ENCODE results near the gene IRS1. TPM values are rescaled to one million over a fixed set of nuclear protein-coding genes. Genes with fewer than 3 reads are reported as not detected.

IRS1 gene
- total and polyA plus RNA-seq, 2 donors (not counting 1 experiment from before 2014, with no cell fraction given) = 14.3 to 29.1 TPM

GRCh38 chr2:226800941-226801784 is 1.5 kb upstream of the IRS1 start:
- TF ChIP-seq CTCF (conservative IDR thresholded peaks at IDR 0.05 in 1 of 2, IDR thresholded peaks at IDR 0.05 in 1 of 2; ENCODE audit: low read depth in 1 of 2, low read length in 2 of 2) (no peak), EZH2 (IDR thresholded peaks at IDR 0.05; ENCODE audit: low read length, missing control alignments) (no peak)
- Histone ChIP-seq H3K27ac (ENCODE audit: insufficient read depth, low read length) (peak overlapping the region; percentile 85), H3K4me2 (ENCODE audit: extremely low read depth, insufficient read depth, low read length) (peak overlapping the region; percentile 91), H3K4me3 (replicated peaks in 1 of 4; ENCODE audit: control extremely low read depth in 1 of 4, insufficient read depth in 1 of 4, low read depth in 3 of 4, low read length in 4 of 4) (peak overlapping the region; percentile 43 to 69 (median 56)), H3K36me3 (ENCODE audit: control insufficient read depth, insufficient read depth, low read length) (peaks cover 12% of the 10 kb centered on the region), H3K9me3 (ENCODE audit: control insufficient read depth, insufficient read depth, low read depth, low read length) (no peaks in the 10 kb centered on the region), H3K4me1 (ENCODE audit: control insufficient read depth, extremely low read depth, insufficient read depth, low read length) (peaks cover 7% of the 10 kb centered on the region), H3K79me2 (ENCODE audit: control insufficient read depth, insufficient read depth, low read length) (peaks cover 47% of the 10 kb centered on the region), H2AFZ (ENCODE audit: low read length) (peak overlapping the region; percentile 52), H3K9ac (ENCODE audit: insufficient read depth, low read length) (peak overlapping the region; percentile 44), H4K20me1 (ENCODE audit: control insufficient read depth, extremely low read depth, insufficient read depth, low read length) (no peaks in the 10 kb centered on the region), H3K27me3 (ENCODE audit: control insufficient read depth, insufficient read depth, low read length) (no peaks in the 10 kb centered on the region)
- DNase-seq (ENCODE audit: low read depth in 2 of 2) = peak; percentile 79 to 86

GRCh38 chr2:226799976-226800940 is 638 bp upstream of the IRS1 start:
- Histone ChIP-seq H3K36me3 (ENCODE audit: control insufficient read depth, insufficient read depth, low read length) (peaks cover 21% of the 10 kb centered on the region), H3K79me2 (ENCODE audit: control insufficient read depth, insufficient read depth, low read length) (peaks cover 56% of the 10 kb centered on the region), H3K4me3 (replicated peaks in 1 of 4; ENCODE audit: control extremely low read depth in 1 of 4, insufficient read depth in 1 of 4, low read depth in 3 of 4, low read length in 4 of 4) (peak overlapping the region; percentile 40 to 69 (median 53)), H2AFZ (ENCODE audit: low read length) (peak overlapping the region; percentile 14), H3K27me3 (ENCODE audit: control insufficient read depth, insufficient read depth, low read length) (no peaks in the 10 kb centered on the region), H3K27ac (ENCODE audit: insufficient read depth, low read length) (peak overlapping the region; percentile 85), H3K9me3 (ENCODE audit: control insufficient read depth, insufficient read depth, low read depth, low read length) (no peaks in the 10 kb centered on the region), H4K20me1 (ENCODE audit: control insufficient read depth, extremely low read depth, insufficient read depth, low read length) (no peaks in the 10 kb centered on the region), H3K4me2 (ENCODE audit: extremely low read depth, insufficient read depth, low read length) (peak overlapping the region; percentile 91), H3K9ac (ENCODE audit: insufficient read depth, low read length) (peak overlapping the region; percentile 63), H3K4me1 (ENCODE audit: control insufficient read depth, extremely low read depth, insufficient read depth, low read length) (peaks cover 7% of the 10 kb centered on the region)
- peak; percentile 34 to 41 for DNase-seq (ENCODE audit: low read depth in 2 of 2)
- TF ChIP-seq EZH2 (IDR thresholded peaks at IDR 0.05; ENCODE audit: low read length, missing control alignments) (no peak), CTCF (conservative IDR thresholded peaks at IDR 0.05 in 1 of 2, IDR thresholded peaks at IDR 0.05 in 1 of 2; ENCODE audit: low read depth in 1 of 2, low read length in 2 of 2) (peak in 1 of 2 donors; percentile 23)

Data from fibroblast of lung (primary cell).